Suppressor macrophage treated with lipopolysaccharide for 1 hour (primary cell): ENCODE data around the gene MRGPRD.
"Not testable (repeated sequence)": the region's sequence is repeated elsewhere in the genome, so short reads cannot be mapped to it uniquely, and the experiment has no call there.

ENCODE experiments used
- DNase-seq, 3 donors: peaks; one replicate each; pipeline ENCODE4 v3.0.0-alpha.2; 2020 to 2022

MRGPRD gene

DNA sequence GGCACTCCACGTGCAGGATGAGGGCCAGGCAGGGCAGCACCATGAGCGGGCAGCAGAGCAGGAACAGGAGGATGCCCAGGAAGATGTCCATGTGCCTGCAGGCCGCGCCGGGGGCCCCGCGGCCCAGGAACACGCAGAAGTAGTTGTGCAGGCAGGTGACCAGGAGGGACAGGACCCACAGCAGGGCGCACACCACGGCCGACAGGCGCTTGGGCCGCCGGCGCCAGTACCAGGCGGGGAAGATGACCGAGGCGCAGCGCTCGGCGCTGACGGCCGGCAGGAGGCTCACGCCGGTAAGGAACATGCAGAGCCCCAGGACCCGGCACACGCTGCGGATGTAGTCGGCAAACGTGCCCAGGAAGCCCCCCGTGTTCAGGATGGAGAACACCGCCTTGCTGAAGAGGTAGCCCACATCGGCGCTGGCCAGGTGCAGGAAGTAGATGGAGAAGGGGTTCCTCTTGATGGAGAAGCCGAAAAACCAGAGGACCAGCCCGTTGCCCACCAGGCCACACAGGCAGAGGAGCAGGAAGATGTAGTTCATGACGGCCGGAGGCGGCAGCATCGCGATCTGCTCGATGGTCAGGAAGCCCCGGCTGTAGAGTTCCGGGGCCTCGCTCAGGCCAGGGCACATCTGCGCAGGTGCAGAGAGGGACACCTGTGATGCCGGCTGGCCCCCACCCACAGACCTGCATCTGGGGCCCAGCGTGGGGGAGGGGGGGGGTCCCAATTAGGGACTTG lies 25.0 kb upstream of the MRGPRD start:
- DNase-seq: no peak

DNA sequence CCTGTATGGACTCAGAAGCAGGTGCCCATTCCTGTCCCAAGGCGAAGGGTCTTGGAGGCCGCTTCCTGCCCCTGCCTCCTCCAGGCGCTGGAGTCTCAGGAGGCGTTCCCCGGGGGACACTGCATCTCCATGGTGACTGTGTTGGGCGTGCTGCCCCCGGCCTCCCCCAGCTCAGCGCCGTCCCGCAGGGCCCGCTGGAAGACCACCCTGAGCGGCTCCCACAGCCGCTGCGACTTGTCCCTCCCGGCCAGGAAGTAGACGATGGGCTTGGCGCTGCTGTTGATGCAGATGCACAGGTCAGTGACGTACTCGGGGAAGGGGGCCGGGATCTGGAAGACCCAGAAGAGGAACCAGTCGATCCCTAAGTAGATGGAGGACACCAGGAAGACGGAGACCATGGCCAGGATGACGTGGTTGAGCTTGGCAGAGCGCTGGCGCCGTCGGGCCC lies 24.4 kb upstream of the MRGPRD start:
- DNase-seq: no peak

DNA sequence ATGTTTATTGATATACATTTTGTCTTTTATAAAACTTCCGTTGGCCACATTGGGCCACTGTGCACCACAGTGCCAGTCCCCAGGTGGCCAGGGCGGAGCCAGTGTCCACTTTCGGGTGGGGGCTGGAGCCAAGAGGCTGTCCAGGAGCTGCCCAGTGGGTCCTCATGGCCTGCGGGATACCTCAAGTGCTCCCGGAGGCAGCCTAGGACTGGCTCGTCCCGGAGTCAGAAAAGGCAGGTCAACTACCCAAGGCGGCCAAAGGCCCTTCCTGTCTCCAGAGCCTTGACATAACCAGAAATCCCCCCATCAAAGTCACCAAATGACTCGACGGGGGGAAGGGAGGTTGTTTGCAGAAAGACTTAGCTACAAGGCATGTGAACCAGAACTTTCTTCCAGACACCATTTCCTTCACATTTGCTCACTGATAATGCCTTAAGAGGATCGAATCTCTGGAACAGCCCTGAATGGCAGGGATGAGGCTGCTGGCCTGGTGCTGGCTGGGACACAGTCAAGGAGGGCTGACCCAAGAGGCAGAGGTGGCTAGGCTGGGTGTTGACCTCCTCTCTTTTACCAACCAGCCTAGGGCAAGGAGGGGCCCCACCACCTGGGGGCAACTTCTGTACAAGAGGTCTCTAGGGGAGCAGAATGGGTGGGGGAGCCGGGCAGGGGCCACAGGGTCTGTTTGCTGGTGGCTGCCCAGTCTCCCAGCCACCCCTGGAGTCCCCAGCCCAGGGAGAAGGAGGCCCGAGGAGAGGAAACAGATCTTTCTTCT lies 23.8 kb upstream of the MRGPRD start:
- DNase-seq: no peak

DNA sequence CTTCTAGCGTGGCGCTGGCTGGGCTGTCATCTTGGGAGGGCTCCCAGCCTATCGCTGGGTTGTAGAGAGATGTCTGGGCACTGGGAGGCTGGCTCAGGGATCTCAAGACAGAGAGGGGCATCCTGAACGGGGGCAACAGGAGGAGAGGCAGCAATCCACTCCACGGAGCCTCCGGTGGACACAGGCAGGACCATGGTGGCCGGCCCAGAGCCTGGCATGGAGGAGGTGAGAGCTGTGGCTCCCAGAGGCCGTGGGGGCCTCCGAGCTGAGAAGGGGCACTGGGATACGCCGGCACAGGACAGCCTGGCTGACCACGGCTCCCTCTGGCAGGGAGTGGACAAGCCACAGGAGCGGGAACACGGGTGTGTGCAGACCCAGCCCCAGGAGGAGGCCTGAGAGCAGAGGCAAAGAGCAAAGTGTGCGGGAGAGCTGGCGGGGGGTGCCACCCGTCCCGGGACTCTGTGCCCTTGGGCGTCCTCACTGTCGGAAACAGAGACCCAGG lies 23.1 kb upstream of the MRGPRD start:
- DNase-seq: no peak

DNA sequence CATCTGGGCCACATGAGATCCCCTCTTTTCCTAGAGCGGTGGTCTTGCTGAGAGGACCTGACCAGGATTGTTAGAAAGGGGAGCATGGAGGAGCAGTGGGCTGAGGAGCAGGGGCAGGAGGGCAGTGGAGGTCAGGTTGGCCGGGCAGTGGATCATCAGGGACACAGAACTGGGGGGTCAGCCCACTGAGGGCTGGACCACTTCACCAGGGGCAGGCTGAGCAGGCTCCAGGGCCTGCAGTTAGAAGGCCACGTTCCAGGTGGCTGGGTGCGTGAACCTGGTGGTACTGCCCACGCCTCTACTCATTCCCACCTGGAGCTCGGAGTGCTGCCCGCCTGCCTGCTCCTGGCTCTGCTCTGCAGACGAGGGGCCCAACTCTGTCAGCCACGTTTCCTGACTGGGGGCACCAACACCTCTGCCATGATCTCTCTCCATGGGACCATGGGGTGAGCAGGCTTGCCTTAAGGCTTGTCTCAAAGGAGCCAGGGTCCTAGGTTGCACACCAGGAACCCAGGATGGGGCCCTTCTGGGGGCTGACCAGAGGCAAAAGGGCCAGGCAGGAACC lies 22.6 kb upstream of the MRGPRD start:
- DNase-seq: no peak

DNA sequence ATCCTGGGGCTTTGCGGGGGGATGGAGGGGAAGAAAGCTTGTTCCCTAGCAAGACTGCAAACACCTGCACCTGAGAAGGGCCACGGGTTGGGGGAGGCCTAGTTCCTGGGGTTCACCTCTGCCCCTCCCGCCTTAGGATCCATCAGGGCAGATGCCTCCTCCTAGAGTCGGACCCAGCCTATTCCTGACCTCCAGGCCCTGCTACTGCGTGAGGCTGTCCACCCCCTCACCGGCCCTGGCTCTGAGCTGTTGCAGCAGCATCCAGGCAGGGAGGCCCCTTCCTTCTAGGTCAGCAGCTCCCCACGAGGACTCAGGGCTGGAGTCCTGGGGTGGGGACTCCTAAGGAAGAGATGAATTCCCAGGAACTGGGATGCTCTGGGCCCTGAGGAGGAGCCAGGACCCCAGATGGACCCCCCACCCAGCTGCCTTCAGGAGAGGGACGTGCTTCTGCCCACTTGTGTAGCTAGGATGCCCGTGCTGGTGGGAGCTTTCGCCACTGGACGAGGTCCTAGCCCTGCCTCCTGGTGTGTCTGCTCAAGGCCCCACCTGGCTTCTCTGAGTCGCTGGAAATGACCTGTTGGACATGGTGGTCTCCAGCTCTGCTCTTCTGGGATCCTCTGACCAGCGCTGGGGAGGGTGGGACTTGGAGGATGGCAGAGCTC lies 21.9 kb upstream of the MRGPRD start:
- DNase-seq: no peak

DNA sequence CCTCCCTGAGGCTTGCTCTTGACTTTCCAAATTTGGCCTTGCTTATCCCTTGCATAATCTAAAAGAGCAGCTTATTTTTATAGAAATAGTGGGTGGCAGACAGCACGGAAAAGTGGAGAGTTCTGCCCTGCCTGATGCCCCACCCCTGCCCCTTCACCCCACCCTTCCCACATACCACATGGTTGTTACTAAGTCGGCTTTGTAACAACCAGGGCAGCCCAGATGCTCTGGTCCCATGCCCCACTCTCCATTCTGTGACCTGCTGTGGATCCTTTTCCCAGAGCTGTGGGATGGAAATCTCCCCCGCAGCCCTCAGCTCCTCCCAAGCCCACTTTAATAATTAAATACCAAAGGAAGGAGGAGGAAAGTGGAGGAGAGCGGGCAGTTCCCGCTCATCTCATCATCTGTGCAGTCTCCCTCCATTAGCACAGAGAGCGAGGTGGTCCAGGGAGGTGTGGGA lies 21.4 kb upstream of the MRGPRD start:
- DNase-seq: peak in 2 of 3 donors; percentile 26 to 52

DNA sequence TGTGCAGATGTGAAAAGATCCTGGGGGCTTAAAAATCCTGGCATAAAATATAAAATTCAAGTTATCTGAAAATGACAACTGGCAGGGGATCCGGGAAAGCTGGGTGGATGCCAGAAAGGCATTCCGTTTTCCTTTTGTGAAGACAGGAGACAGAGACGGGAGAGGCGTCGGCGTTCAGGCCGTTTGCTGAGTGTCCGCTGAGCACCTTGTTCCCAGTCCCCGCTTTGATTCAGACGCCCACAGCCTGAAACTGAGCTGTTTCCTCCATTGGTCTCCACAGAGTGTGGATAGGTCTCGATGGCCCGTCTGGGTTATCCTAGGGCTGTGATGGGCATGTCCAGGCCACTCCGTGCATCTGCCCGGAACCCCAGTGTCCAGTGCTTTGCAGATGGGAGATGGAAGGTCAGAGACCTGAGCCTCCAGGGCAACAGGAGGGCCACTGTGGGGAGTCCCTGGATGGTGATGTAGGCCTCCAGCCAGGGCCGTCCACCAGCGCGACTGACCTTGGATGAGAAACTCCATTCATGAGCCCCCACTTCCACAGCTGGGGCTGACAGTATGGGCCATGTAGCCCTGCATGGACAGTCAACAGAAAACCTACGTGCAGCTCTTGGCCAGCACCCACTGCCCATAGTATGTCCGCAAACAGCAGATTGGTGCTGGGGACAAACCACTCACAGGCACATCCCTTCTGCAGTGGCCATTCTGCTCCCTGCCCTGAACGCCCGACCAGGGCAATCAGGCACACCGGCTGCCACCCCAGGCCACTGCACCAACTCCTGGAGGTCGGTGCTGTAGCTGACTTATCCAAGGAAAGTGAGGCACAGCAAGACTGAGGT lies 20.7 kb upstream of the MRGPRD start:
- no peak for DNase-seq

DNA sequence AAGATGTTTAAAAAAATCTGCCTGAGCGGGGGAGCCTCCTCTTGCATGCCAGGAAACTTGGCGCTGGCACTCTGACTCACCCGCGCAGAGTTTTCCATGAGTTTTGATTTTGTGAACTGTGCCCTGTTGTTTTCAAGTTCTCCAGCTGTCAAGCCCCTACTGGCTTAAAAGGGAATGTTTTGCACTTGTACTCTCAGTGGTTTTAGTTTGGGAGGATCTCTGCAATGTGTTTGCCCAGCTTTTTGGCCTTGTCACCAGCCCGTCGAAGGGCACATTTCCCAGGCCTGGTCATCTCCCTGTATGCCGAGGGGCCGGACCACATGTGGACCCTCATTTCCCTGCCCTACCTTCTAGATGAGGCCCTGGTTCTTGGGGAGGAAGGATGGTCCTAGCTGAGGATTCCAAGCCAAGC lies 20.1 kb upstream of the MRGPRD start:
- peak; percentile 37 to 43 (median 42) for DNase-seq

DNA sequence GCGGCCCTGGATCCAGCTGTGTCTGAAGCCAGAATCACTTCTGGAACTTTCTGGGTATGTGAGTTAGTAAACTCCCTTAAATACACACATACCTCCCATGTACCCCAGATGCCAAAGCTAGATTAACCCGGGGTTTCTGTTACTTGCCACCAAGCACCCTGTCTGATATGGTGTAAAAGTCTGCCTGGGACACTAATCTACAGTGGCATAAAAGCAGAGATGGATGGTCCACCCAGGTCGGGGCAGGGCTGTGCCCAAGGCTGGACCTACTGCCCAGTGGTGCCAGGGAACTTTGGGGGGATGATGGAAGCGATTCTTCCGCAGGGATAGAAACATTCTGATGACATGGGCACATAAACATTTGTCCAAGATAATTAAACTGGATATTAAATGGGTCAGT lies 19.6 kb upstream of the MRGPRD start:
- DNase-seq: no peak

DNA sequence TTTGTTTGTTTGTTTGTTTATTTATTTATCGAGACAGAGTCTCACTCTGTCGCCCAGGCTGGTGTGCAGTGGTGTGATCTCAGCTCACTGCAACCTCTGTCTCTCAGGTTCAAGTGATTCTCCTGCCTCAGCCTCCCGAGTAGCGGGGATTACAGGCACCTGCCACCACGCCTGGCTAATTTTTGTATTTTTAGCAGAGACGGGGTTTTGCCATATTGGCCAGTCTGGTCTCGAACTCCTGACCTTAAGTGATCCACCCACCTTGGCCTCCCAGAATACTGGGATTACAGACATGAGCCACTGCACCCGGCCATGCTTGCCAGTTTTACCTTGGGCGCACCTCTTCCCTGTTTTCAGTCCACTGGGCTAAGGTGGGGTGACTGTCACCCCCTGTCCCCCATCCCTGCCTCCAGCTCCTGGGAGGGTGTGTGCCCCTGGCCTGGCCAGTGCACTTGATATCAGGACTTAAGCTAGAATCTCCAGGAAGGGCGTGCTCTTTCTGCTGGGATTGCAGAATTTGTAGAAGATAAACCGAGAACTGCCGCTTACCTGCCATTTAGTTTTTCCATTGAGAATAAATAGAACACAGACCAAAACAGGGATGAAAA lies 19.1 kb upstream of the MRGPRD start:
- DNase-seq: not testable (repeated sequence)

DNA sequence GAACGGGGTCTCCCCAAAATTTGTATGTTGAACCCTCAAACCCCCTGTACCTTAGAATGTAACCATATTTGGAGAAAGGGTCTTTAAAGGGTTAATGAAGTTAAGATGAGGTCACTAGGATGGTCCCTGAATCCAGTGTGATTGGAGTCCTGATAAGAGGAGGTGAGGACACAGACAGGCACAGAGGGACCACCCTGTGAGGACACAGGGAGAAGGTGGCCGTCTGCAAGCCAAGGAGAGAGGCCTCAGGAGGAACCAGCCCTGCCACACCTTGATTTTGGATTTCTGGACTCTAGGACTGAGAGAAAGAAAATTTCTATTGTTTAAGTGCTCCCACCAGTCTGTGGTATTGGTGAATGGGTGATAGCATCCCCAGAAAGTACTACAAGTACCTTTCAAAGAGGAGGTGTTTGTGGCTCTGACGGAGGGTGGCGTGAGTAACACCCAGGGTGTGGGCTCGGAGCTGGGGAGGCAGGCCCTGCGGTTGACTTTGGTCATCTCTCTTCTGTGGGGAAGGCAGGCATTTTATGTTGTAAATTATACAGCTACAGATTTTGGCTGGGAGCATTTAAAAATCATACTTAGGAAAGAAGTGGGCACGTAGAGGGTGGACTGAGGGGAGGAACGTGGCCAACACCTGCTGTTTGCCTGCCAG lies 18.4 kb upstream of the MRGPRD start:
- no peak for DNase-seq

DNA sequence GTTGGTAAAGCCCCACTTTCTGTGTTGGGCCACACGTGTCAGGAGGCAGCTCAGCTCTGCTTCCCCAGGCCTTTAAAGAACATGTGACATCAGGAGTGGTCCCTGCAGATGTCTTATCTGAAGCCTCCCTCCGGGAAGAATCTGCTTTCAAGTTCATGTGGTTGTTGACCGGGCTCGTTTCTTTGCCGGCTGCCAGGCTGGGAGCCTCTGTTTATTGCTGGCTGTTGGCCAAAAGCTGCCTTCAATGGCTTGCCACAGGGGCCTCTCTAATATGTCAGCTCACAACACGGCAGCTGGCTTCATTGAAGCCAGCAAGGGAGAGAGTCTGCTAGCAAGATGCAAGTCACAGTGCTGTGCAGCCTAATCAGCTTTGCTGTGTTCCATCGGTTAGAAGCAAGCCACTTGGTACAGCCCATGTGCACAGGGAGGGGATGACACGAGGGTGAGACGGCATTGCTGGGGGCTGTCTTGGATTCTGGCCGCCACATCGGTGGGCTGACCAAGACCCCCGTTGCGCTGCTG lies 17.7 kb upstream of the MRGPRD start:
- no peak for DNase-seq

DNA sequence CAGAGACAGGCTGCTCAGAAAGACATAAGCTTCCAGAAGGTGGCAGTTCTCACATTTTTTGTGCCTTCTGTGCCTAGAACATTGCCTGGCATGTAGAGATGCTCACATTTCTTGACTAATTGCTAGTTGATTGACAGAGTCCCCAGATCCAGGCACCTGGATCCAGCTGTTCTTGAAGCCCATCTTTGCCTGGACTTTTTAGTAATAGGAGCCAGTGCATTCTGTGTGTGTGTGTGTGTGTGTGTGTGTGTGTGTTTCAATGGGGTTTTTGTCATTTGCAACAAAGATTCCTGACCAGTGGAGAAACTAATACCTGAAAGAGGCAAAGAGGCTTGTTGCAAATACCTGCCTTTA lies 17.2 kb upstream of the MRGPRD start:
- no peak for DNase-seq

DNA sequence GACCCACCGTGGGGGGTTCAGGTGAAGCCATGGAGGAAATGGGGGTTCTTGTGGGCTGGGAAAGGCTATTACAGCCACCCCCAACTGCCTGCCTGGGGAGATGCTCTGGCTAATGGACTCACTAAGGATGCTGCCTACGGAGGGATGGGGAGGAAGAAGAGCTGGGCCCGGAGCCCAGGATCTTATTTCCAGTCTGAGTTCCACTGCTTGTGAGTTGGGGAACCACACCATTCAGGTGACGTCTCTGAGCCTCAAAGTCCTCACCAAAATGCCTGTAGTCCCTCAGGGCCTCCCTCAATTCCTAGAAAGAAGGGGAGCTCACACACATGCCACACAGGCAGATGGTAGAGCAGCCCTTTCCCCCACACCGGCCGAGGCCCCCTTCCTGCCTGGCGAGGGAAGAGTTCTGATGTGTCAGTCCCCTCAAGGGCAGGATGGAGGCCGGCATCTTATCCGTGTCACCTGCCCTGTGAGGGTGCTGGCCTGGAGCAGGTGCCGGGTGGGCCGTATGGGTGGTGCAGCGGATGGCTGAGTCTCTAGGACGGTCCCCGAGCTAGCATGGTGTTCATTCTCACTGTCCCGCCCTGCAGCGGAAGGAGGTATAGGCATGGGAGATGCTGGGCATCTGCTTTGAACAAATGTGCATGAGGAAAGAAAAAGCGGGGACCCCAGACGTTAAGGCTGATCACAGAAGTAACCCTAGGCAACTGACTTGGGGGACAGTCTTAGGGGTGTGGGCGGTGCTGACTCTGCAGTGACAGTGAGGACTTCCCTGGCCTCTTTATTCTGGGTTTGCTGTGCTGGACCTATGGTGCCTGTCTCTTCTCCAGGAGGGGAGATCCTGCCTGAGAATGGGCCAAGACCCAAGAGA lies 16.6 kb upstream of the MRGPRD start:
- no peak for DNase-seq

DNA sequence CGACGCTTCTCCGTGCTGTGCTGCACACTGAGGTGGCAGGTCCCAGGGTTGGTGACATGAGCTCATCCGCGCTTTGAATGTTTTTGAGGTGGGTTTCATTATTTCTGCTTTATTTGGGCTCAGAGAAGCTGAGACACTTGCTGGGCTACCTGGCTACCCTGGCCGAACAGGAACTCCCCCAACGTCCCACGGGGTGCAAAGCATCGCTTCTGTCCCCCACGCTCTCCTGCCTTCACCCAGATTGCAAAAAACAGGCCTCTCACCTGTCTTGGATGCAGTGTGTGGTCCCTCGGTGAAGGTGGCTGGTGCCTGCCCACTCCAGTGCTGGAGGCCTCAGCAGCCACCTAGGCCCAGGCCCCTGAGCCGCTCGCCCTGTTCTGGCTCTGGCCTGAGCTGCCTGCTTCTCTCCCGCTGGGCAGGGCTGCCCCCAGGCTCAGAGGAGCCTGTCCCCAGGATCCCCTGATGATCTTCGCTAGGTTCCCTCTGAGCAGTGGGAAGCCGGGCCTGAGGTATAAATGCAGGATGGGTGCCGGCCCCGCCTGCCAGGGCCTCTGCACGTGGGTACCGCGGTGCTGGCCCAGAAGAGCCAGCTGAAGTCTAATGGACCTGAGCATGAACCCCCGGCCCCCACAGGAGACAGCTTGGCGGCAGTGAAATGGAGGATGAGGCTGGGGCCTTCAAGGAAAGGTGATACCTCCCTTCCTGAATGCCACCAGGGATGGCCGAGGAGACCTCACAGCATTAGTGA lies 15.8 kb upstream of the MRGPRD start:
- DNase-seq: no peak

DNA sequence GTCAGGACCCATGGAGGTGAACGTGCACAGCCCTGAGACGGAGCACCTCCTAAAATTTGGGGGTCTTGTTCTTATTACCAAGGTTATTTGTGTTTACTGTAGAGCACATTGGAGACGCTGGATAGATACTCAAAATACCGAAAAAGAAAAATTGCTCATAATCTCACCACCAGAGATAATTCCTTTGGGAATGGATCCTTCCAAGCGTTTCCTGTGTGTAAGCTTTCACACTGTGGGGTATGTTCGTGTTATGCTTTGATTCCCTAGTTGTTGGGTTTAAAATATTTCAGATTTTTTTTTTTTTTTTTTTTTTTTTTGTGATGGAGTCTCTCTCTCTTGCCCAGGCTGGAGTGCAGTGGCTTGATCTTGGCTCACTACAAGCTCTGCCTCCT lies 14.1 kb upstream of the MRGPRD start:
- no peak for DNase-seq

DNA sequence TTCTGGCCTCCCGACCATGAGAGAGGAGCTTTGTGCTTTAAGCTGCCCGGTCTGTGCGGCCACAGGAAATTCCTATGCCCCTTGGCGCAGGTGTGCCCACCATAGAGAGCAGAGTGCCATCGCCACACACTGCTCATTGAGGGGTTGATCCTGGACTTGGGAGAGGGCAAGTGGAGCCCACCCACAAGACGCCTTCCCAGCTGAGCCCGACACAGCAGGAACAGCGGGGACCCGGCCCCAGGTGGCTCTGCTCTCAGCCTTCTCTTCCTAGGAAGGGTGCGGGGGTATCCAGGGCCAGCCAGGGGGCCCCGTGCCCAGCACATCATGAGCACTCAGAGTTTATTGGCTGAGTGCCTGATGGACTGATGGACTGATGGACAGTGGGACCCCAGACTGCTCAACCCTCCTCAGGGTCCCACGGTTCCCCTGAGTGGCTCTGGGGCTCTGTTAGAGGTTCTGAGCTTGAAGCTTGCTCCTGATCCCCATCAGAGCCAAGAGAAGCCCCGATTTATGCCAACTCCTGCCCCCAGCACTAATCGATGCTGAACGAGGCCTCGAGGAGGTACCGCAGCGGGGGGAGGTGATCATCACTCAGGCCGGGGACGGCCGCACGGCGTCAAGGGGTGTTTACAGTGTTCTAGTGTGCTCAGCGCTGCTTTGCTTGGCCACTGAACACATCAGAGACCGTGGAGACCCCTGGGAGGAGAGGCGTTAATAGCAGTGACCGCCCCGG lies 13.5 kb upstream of the MRGPRD start:
- DNase-seq: no peak

DNA sequence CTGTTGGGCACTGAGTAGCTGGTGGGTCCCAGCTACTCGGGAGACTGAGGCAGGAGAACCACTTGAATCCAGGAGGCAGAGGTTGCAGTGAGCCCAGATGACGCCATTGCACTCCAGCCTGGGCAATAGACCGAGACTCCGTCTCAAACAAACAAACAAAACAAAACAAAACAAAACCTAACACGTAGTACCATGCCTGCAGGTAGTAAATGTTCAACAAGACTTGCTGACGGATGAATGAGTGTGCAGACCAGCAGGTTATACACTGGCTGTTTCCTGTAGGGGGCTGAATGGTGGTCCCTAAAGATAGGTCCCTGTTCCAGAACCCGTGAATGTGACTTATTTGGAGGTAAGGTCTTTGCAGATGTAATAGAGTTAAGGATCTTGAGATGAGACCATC lies 12.8 kb upstream of the MRGPRD start:
- DNase-seq: no peak
